Activated CD8-positive, alpha-beta T cell treated with anti-CD3 and anti-CD28 coated beads for 36 hours (primary cell): ENCODE results near the gene LMTK3. TPM values are rescaled to one million over a fixed set of nuclear protein-coding genes. Genes with fewer than 3 reads are reported as not detected.

ENCODE experiments used
- ATAC-seq: fragments of 200-7000 bp; cut with Tn5 transposase; one replicate; pipeline ENCODE4 v1.10.0; 2021; ENCODE audit warnings: mild to moderate bottlenecking, moderate library complexity
- CTCF ChIA-PET: fragments of 350-600 bp; sonication (Branson Sonifier 250); formaldehyde crosslinking; loops from one replicate; lab custom pipeline; 2021; ENCODE audit warnings: antibody characterized with exemption; lab: Charles Lee
- POLR2A ChIA-PET: fragments of 350-600 bp; sonication (Branson Sonifier 250); formaldehyde crosslinking; loops from one replicate; lab custom pipeline; 2021; ENCODE audit warnings: antibody characterized with exemption; lab: Charles Lee
- DNase-seq: peaks from one replicate; pipeline ENCODE4 v3.0.0-alpha.2; 2020
- H3K27ac Mint-ChIP-seq: one replicate; pipeline ENCODE4 v1.8.0; 2021; ENCODE audit warnings: mild to moderate bottlenecking, mixed read lengths
- H3K27me3 Mint-ChIP-seq: one replicate; pipeline ENCODE4 v1.8.0; 2021; ENCODE audit warnings: mixed read lengths
- H3K36me3 Mint-ChIP-seq: one replicate; pipeline ENCODE4 v1.8.0; 2021; ENCODE audit warnings: low read depth, mixed read lengths
- H3K4me1 Mint-ChIP-seq: one replicate; pipeline ENCODE4 v1.8.0; 2021; ENCODE audit warnings: low read depth, mixed read lengths
- H3K4me3 Mint-ChIP-seq: one replicate; pipeline ENCODE4 v1.8.0; 2021; ENCODE audit warnings: mild to moderate bottlenecking, moderate library complexity, mixed read lengths
- H3K9me3 Mint-ChIP-seq: one replicate; pipeline ENCODE4 v1.8.0; 2021; ENCODE audit warnings: mixed read lengths
- CTCF ChIP-seq: fragments of 200-600 bp; IDR thresholded peaks from one replicate; pipeline ENCODE4 v1.8.0; 2022; ENCODE audit warnings: antibody characterized with exemption, mild to moderate bottlenecking
- intact Hi-C: fragments of 100-400 bp; cut with micrococcal nuclease; formaldehyde crosslinking; loops from one replicate; pipeline ENCODE4 v1.10.0; 2022
- total RNA-seq, 2 experiments: library from RNA; stranded (reverse); gene quantifications; one replicate each; pipeline ENCODE4 v1.2.3, GENCODE V29; 2021

Gene LMTK3
- total RNA-seq, 2 experiments from 2014 or later, result 3.4 to 4.0 TPM

GRCh38 chr19:48468772-48469288 lies 42.8 kb downstream of the LMTK3 start:
- POLR2A ChIA-PET, result interaction anchor here (1.0 kb wide), 1 partner anchor 140 kb away, joined by 3 read pairs; no protein-coding TSS in a partner anchor
- CTCF ChIA-PET, result interaction anchor here (1.8 kb wide), 1 partner anchor 78 kb away, joined by 6 read pairs; the partner anchor contains the start of gene KDELR1
- H3K9me3 Mint-ChIP-seq, result no peaks in the 10 kb centered on the region
- H3K27me3 Mint-ChIP-seq, result no peaks in the 10 kb centered on the region
- ATAC-seq (peak; percentile 94), DNase-seq (peak; percentile 100)
- H3K4me1 Mint-ChIP-seq, result peaks cover 17% of the 10 kb centered on the region
- no peak for TF ChIP-seq CTCF
- peaks cover 4% of the 10 kb centered on the region for H3K36me3 Mint-ChIP-seq
- intact Hi-C loops, result loop anchor here (10.0 kb wide), 1 partner anchor 104 kb away; the partner anchor contains the start of genes SYNGR4 and TMEM143
- peak overlapping the region; percentile 83 for H3K4me3 Mint-ChIP-seq
- H3K27ac Mint-ChIP-seq, result peak overlapping the region; percentile 83

GRCh38 chr19:48466561-48467325 lies 44.9 kb downstream of the LMTK3 start:
- Mint-ChIP-seq H3K9me3 (no peaks in the 10 kb centered on the region), H3K4me3 (no peak overlapping the region), H3K36me3 (peaks cover 7% of the 10 kb centered on the region), H3K27me3 (no peaks in the 10 kb centered on the region), H3K4me1 (peaks cover 17% of the 10 kb centered on the region), H3K27ac (no peak overlapping the region)
- intact Hi-C loops, result loop anchor here (10.0 kb wide), 1 partner anchor 102 kb away; the partner anchor contains the start of genes SYNGR4 and TMEM143
- DNase-seq (no peak), ATAC-seq (no peak)
- POLR2A ChIA-PET, result interaction anchor here (1.0 kb wide), 2 partner anchors 9 to 13 kb away, joined by 3 read pairs; no protein-coding TSS in a partner anchor
- CTCF ChIA-PET, result interaction anchor here (1.5 to 1.8 kb wide), 2 partner anchors 23 to 76 kb away, joined by 5 to 6 read pairs; partner anchors contain the start of gene KDELR1
- no peak for TF ChIP-seq CTCF

- TF ChIP-seq CTCF, result no peak
- intact Hi-C loops, result loop anchor here (10.0 kb wide), 1 partner anchor 100 kb away; the partner anchor contains the start of genes SYNGR4 and TMEM143
- ATAC-seq (no peak), DNase-seq (no peak)
- POLR2A ChIA-PET, result no interaction called here
- Mint-ChIP-seq H3K4me1 (peaks cover 11% of the 10 kb centered on the region), H3K27me3 (no peaks in the 10 kb centered on the region), H3K4me3 (no peak overlapping the region), H3K27ac (no peak overlapping the region), H3K36me3 (peaks cover 4% of the 10 kb centered on the region), H3K9me3 (no peaks in the 10 kb centered on the region)
- CTCF ChIA-PET, result interaction anchor here (0.9 kb wide), 1 partner anchor 24 kb away, joined by 3 read pairs; no protein-coding TSS in a partner anchor
Observed at GRCh38 chr19:48465215-48465614, 46.4 kb downstream of the LMTK3 start.

GRCh38 chr19:48461982-48462655 lies 49.5 kb downstream of the LMTK3 start:
- DNase-seq, result peak; percentile 31
- no peak for TF ChIP-seq CTCF
- H3K36me3 Mint-ChIP-seq, result peaks cover 20% of the 10 kb centered on the region
- ChIA-PET POLR2A (interaction anchor here (1.0 kb wide), 1 partner anchor 10 kb away, joined by 3 read pairs; no protein-coding TSS in a partner anchor), CTCF (no interaction called here)
- H3K9me3 Mint-ChIP-seq, result no peaks in the 10 kb centered on the region
- no peaks in the 10 kb centered on the region for H3K27me3 Mint-ChIP-seq
- intact Hi-C loops, result loop anchor here (10.0 kb wide), 1 partner anchor 97 kb away; the partner anchor contains the start of genes SYNGR4 and TMEM143
- H3K4me3 Mint-ChIP-seq, result no peak overlapping the region
- H3K4me1 Mint-ChIP-seq, result no peaks in the 10 kb centered on the region
- no peak overlapping the region for H3K27ac Mint-ChIP-seq
- peak; percentile 71 for ATAC-seq
